HG03354 (cell line): ENCODE results near the gene GNAO1.

Experiments
- ATAC-seq: cut with Tn5 transposase; IDR thresholded peaks from one replicate; pipeline ENCODE4 v1.9.1; 2021; ENCODE audit warnings: mild to moderate bottlenecking; ENCODE audit not compliant: unreplicated experiment, poor library complexity, severe bottlenecking

GNAO1 gene

DNA sequence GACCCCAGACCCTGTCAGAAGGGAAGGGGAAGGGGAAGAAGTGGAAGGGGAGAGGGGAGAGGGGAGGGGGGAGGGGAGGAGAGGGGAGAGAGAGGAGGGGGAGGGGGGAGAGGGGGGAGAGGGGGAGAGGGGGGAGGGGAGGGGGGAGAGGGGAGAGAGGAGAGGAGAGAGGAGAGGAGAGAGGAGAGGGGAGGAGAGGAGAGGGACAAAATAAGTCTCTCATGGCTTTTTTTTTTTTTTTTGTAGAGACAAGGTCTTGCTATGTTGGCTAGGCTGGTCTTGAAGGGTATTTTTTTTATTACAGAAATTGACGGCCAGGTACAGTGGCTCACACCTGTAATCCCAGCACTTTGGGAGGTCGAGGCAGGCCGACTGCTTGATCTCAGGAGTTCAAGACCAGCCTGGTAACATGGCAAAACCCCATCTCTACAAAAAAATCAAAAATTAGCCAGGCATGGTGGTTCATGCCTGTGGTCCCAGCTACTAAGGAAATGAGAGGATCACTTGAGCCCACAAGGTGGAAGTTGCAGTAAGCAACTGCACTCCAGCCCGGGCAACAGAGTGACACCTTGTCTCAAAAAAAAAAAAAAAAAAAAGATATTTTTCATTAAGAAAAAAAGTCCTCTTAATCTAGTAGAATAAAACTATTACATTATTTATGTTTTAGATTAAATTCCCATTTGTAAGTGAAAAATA, 214.8 kb downstream of the GNAO1 start:
- ATAC-seq: no peak
